Inferior parietal cortex (tissue), 1 donor: ENCODE results near the gene ADGRD2.
"Not testable (repeated sequence)": the region's sequence is repeated elsewhere in the genome, so short reads cannot be mapped to it uniquely, and the experiment has no call there.

Experiments
- DNase-seq: peaks from one replicate; pipeline ENCODE4 v3.0.0-alpha.2; 2016; ENCODE audit errors: extremely low spot score

ADGRD2 gene

GRCh38 chr9:124450241-124450924 lies at the start of gene ADGRD2:
Gene ADGRD2 (plus strand): TSS chr9:124450451. CDS start chr9:124451667, 1,216 bp downstream.
- DNase-seq = no peak

GRCh38 chr9:124403246-124403645 lies 47.0 kb upstream of the ADGRD2 start:
- DNase-seq = no peak

GRCh38 chr9:124409410-124409809 lies 40.8 kb upstream of the ADGRD2 start:
- no peak for DNase-seq

- DNase-seq = no peak
These were observed 39.8 kb upstream of the ADGRD2 start for GRCh38 chr9:124410321-124410913.

GRCh38 chr9:124411514-124412227 lies 38.6 kb upstream of the ADGRD2 start:
- no peak for DNase-seq

- DNase-seq = no peak
These were observed 38.0 kb upstream of the ADGRD2 start for GRCh38 chr9:124412228-124412575.

- DNase-seq = no peak
These were observed 35.6 kb upstream of the ADGRD2 start for GRCh38 chr9:124414612-124415011.

- peak; percentile 96 for DNase-seq
These were observed 35.0 kb upstream of the ADGRD2 start, which contains the start of gene PSMB7 for GRCh38 chr9:124415102-124415851. Gene PSMB7 (minus strand): TSS chr9:124415442. CDS start chr9:124415425, 17 bp downstream.

- DNase-seq = no peak
These were observed 34.3 kb upstream of the ADGRD2 start for GRCh38 chr9:124415852-124416484.

- no peak for DNase-seq
These were observed 30.3 kb upstream of the ADGRD2 start for GRCh38 chr9:124419832-124420489.

GRCh38 chr9:124420991-124421543 lies 29.2 kb upstream of the ADGRD2 start:
- no peak for DNase-seq

GRCh38 chr9:124423155-124423554 lies 27.1 kb upstream of the ADGRD2 start:
- DNase-seq = no peak

GRCh38 chr9:124423591-124423990 lies 26.7 kb upstream of the ADGRD2 start:
- no peak for DNase-seq

- not testable (repeated sequence) for DNase-seq
These were observed 24.5 kb upstream of the ADGRD2 start for GRCh38 chr9:124425733-124426132.

GRCh38 chr9:124426361-124426760 lies 23.9 kb upstream of the ADGRD2 start:
- no peak for DNase-seq

- no peak for DNase-seq
These were observed 23.0 kb upstream of the ADGRD2 start for GRCh38 chr9:124427281-124427680.

- no peak for DNase-seq
These were observed 21.3 kb upstream of the ADGRD2 start for GRCh38 chr9:124428751-124429529.

GRCh38 chr9:124429530-124429867 lies 20.8 kb upstream of the ADGRD2 start:
- no peak for DNase-seq

- no peak for DNase-seq
These were observed 13.9 kb upstream of the ADGRD2 start for GRCh38 chr9:124436320-124436719.

GRCh38 chr9:124437086-124437485 lies 13.2 kb upstream of the ADGRD2 start:
- DNase-seq = no peak
